Measurements from ENCODE around the gene SNRPF.
"Not testable (repeated sequence)": the region's sequence is repeated elsewhere in the genome, so short reads cannot be mapped to it uniquely, and the experiment has no call there.

Gene SNRPF

DNA sequence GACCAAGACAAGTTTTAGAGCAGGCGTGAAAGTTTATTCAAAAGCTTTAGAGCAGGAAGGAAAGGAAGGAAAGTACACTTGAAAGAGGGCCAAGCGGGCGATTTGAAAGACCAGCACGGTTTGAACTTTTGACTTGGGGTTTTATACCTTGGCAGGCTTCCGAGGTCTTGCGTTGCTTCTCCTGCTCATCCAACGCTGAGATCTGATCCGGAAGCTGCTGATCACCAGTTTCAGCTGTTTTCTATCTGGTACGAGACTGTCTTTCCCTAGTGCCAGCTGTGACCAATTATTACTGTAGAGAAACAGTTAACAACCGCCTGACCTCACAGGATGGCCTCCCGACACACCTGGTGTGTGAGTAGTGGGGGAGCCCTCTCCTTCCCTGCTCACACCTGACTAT is 20.6 kb upstream of the SNRPF start:
- H3K27ac Mint-ChIP-seq = no peak overlapping the region
- no peaks in the 10 kb centered on the region for H3K9me3 Mint-ChIP-seq
- H3K4me3 Mint-ChIP-seq = no peak overlapping the region
- DNase-seq (ENCODE audit: low spot score in 2 of 2) (no peak), ATAC-seq (ENCODE audit: low read depth) (no peak)
- H3K36me3 Mint-ChIP-seq = no peaks in the 10 kb centered on the region
- H3K27me3 Mint-ChIP-seq = peaks cover 10% of the 10 kb centered on the region
- H3K4me1 Mint-ChIP-seq = no peaks in the 10 kb centered on the region

DNA sequence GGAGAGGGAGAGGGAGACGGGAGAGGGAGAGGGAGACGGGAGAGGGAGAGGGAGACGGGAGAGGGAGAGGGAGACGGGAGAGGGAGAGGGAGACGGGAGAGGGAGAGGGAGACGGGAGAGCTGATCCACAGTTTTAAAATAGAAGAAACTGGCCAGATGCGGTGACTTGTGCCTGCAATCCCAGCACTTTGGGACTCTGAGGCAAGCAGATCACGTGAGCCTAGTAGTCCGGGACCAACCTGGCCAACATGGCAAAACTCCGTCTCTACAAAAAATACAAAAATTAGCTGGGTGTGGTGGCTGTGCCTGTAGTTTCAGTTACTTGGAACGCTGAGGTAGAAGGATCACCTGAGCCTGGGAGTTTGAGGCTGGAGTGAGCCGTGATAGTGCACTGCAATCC is 16.3 kb upstream of the SNRPF start:
- not testable (repeated sequence) for H3K4me3 Mint-ChIP-seq; H3K27ac Mint-ChIP-seq; DNase-seq (ENCODE audit: low spot score in 2 of 2); H3K4me1 Mint-ChIP-seq; H3K9me3 Mint-ChIP-seq; ATAC-seq (ENCODE audit: low read depth); H3K36me3 Mint-ChIP-seq
- H3K27me3 Mint-ChIP-seq = peaks cover 15% of the 10 kb centered on the region

DNA sequence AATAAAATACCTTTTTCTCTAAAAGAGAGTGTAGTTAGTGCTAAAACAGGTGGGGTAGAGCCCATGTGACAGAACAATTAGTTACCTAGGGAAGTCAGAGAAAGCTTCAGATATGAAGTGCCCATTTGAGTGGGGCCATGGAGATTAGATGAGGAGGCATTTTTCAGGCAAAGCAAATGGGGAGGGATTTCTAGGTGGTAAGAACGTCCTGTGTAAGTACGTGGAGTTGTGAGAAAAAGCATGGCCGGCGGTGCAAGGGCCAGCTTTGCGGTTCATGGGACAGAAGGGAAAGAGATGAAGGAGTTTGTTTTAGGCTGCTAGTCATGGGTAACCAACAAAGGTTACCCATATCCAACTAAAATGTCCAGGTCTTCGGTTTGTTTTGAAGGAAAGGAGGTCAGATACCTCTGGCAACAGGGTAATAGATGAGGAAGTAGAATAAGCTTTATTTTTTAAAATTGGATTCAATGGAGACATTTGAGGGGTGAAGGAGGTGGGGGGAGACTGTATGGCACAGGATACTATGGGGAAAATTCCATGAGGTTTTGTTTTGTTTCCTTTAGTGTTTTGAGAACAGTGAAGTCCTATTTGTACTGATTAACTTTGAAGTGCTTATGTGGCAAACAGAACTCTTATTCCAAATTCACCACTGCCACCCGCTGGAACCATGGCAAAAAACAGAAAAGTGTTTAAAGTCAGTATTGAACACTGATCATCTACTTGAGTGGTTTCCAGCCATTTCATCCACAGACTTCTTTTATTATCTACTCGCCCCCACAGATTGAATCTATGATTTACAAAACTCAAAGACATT is 10.0 kb upstream of the SNRPF start:
- DNase-seq (ENCODE audit: low spot score in 2 of 2) = no peak
- no peak for ATAC-seq (ENCODE audit: low read depth)
- H3K4me3 Mint-ChIP-seq = no peak overlapping the region
- no peaks in the 10 kb centered on the region for H3K9me3 Mint-ChIP-seq
- peaks cover 13% of the 10 kb centered on the region for H3K27me3 Mint-ChIP-seq
- no peaks in the 10 kb centered on the region for H3K36me3 Mint-ChIP-seq
- peaks cover 2% of the 10 kb centered on the region for H3K4me1 Mint-ChIP-seq
- no peak overlapping the region for H3K27ac Mint-ChIP-seq

GRCh38 chr12:95851606-95852005 is 7.1 kb upstream of the SNRPF start:
- H3K4me3 Mint-ChIP-seq = no peak overlapping the region
- ATAC-seq (ENCODE audit: low read depth) (no peak), DNase-seq (ENCODE audit: low spot score in 2 of 2) (no peak)
- peaks cover 8% of the 10 kb centered on the region for H3K27me3 Mint-ChIP-seq
- H3K27ac Mint-ChIP-seq = no peak overlapping the region
- H3K9me3 Mint-ChIP-seq = no peaks in the 10 kb centered on the region
- peaks cover 2% of the 10 kb centered on the region for H3K4me1 Mint-ChIP-seq
- H3K36me3 Mint-ChIP-seq = no peaks in the 10 kb centered on the region

GRCh38 chr12:95852133-95852532 is 6.6 kb upstream of the SNRPF start:
- Mint-ChIP-seq H3K9me3 (no peaks in the 10 kb centered on the region), H3K4me1 (peaks cover 2% of the 10 kb centered on the region), H3K4me3 (no peak overlapping the region), H3K27ac (no peak overlapping the region), H3K36me3 (no peaks in the 10 kb centered on the region), H3K27me3 (peaks cover 5% of the 10 kb centered on the region)
- ATAC-seq (ENCODE audit: low read depth) (no peak), DNase-seq (ENCODE audit: low spot score in 2 of 2) (no peak)

- peaks cover 11% of the 10 kb centered on the region for H3K36me3 Mint-ChIP-seq
- DNase-seq (ENCODE audit: low spot score in 2 of 2) (no peak), ATAC-seq (ENCODE audit: low read depth) (no peak)
- H3K27ac Mint-ChIP-seq = no peak overlapping the region
- H3K4me3 Mint-ChIP-seq = no peak overlapping the region
- peaks cover 5% of the 10 kb centered on the region for H3K4me1 Mint-ChIP-seq
- no peaks in the 10 kb centered on the region for H3K9me3 Mint-ChIP-seq
- H3K27me3 Mint-ChIP-seq = peaks cover 7% of the 10 kb centered on the region
Measured at GRCh38 chr12:95857156-95857555, 1.6 kb upstream of the SNRPF start.

DNA sequence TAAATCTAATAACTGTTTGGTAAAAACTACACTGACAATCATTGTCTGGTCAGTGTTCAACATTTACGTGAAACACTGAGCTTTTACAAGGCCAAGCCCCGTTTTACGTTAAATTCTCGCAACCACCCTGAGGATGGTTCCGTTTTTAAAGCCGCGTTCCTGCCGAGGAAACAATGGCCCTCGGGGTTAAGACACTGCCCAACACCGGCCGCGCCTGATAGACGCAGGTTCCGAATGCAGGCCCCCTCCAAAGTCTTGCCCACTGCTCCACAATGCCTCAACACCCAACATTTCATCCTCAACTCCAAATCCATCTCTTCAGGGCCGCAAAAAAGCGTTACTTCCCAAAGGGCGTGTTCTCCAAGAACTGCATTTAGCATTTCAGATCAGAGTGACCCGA is 953 bp upstream of the SNRPF start:
- Mint-ChIP-seq H3K36me3 (peaks cover 16% of the 10 kb centered on the region), H3K9me3 (no peaks in the 10 kb centered on the region), H3K27ac (no peak overlapping the region), H3K4me3 (peak overlapping the region; percentile 58), H3K27me3 (peaks cover 5% of the 10 kb centered on the region), H3K4me1 (peaks cover 5% of the 10 kb centered on the region)
- DNase-seq (ENCODE audit: low spot score in 2 of 2) = no peak
- no peak for ATAC-seq (ENCODE audit: low read depth)

DNA sequence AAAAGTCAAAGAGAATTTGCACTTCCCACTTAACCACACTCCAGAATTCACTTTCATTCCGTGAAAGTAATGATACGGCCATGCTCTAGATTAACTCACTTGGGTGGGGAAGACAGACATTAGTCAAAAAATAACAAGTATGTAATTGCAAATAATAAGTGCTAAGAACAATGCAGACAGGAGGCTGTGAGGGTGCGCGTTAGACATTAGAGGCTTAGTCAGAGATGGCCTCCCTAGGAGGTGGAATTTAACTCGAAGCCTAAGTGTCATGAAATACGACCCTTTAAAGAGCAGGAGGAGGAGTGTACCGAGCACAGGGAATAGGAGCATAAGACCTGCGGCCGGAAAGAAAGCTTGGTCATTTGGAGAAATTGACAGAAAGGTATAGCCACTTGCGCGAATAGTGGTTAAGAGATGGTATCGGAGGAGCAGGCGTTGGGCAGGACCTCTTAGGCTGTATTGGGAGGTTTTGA is 628 bp downstream of the SNRPF start:
- Mint-ChIP-seq H3K27me3 (peaks cover 5% of the 10 kb centered on the region), H3K9me3 (no peaks in the 10 kb centered on the region), H3K36me3 (peaks cover 24% of the 10 kb centered on the region), H3K4me1 (peaks cover 5% of the 10 kb centered on the region), H3K4me3 (no peak overlapping the region), H3K27ac (no peak overlapping the region)
- no peak for DNase-seq (ENCODE audit: low spot score in 2 of 2)
- peak; percentile 2 for ATAC-seq (ENCODE audit: low read depth)

GRCh38 chr12:95859947-95860850 is 1.4 kb downstream of the SNRPF start:
- Mint-ChIP-seq H3K27ac (no peak overlapping the region), H3K9me3 (no peaks in the 10 kb centered on the region), H3K4me1 (peaks cover 5% of the 10 kb centered on the region), H3K4me3 (no peak overlapping the region), H3K36me3 (peaks cover 24% of the 10 kb centered on the region), H3K27me3 (peaks cover 2% of the 10 kb centered on the region)
- DNase-seq (ENCODE audit: low spot score in 2 of 2) (no peak), ATAC-seq (ENCODE audit: low read depth) (no peak)

DNA sequence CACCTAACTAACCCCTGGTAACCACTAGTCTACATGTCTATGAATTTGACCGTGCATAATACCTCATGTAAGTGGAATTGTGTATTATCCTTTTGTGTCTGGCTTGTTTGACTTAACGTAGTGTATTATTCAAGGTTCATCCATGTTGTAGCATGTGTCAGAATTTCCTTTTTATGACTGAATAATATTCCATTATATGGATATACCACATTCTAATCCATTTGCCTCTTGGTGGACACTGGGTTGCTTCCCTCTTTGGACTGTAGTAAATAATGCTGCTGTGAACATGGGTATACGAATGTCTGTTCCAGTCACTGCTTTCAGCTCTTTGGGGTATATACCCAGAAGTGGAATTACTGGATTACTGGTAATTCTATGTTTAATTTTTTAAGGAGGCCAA is 3.3 kb downstream of the SNRPF start:
- no peak for ATAC-seq (ENCODE audit: low read depth)
- no peaks in the 10 kb centered on the region for H3K9me3 Mint-ChIP-seq
- no peak for DNase-seq (ENCODE audit: low spot score in 2 of 2)
- peaks cover 26% of the 10 kb centered on the region for H3K36me3 Mint-ChIP-seq
- no peak overlapping the region for H3K4me3 Mint-ChIP-seq
- no peak overlapping the region for H3K27ac Mint-ChIP-seq
- H3K27me3 Mint-ChIP-seq = peaks cover 2% of the 10 kb centered on the region
- peaks cover 5% of the 10 kb centered on the region for H3K4me1 Mint-ChIP-seq

DNA sequence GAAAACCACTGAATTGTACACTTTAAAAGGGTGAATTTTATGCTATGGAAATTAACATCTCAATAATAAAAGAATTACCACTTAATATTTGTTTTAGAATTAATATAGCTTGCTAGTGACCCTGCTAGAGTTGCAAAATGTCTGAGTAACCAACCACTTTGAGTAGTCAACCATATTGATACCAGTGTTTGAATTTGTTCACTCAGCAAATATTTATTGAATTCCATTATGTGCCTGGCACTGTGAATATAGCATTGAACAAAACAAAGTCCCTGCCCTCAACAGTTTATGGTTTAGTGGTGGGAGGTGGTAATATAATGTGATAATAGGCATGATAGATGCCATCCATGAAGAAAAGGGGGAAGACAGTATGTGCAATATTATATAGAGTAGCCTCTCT is 4.6 kb downstream of the SNRPF start:
- Mint-ChIP-seq H3K4me1 (peaks cover 2% of the 10 kb centered on the region), H3K4me3 (no peak overlapping the region), H3K9me3 (no peaks in the 10 kb centered on the region), H3K27me3 (no peaks in the 10 kb centered on the region), H3K27ac (no peak overlapping the region), H3K36me3 (peaks cover 33% of the 10 kb centered on the region)
- DNase-seq (ENCODE audit: low spot score in 2 of 2) (no peak), ATAC-seq (ENCODE audit: low read depth) (no peak)

DNA sequence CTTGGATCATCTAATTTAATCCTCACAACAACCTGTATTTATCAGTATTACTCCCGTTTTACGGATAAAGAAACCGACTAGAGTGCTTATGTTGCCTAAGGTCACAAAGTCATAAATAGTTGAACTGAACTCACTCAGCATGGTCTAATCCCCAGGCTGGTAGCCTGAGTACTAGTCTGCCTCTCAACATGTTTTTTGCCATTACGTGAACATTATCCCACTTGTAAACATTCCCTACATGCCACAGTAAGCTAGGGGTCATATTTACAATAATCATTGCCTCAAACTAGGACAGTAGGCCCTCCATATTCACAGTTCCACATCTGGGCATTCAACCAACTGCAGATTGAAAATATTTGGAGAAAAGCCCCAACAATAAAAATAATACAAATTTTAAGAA is 12.1 kb downstream of the SNRPF start:
- Mint-ChIP-seq H3K27ac (no peak overlapping the region), H3K4me1 (peaks cover 5% of the 10 kb centered on the region), H3K9me3 (no peaks in the 10 kb centered on the region), H3K27me3 (no peaks in the 10 kb centered on the region), H3K4me3 (no peak overlapping the region), H3K36me3 (peaks cover 21% of the 10 kb centered on the region)
- DNase-seq (ENCODE audit: low spot score in 2 of 2) = no peak
- no peak for ATAC-seq (ENCODE audit: low read depth)

DNA sequence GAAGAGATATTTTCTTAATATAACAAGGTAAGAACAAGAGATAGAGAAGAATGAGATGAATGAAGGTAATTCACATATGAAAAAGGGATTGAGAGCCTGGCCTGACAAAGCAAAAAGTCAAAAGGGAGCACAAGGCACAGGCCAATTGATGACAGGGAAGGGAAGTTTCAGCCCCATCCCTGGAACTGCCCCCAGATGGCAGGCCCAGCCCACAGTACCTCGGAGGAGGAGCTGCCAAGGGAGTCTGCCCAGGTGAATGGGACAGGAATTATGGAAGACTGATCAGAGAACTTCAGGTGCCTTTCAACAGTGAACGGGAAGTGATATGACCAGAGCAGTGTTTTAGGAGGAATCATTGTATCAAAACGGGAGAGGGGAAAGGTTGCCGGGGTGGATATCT is 15.7 kb downstream of the SNRPF start:
- DNase-seq (ENCODE audit: low spot score in 2 of 2) (no peak), ATAC-seq (ENCODE audit: low read depth) (no peak)
- no peak overlapping the region for H3K4me3 Mint-ChIP-seq
- peaks cover 14% of the 10 kb centered on the region for H3K36me3 Mint-ChIP-seq
- H3K9me3 Mint-ChIP-seq = no peaks in the 10 kb centered on the region
- H3K4me1 Mint-ChIP-seq = no peaks in the 10 kb centered on the region
- H3K27ac Mint-ChIP-seq = no peak overlapping the region
- H3K27me3 Mint-ChIP-seq = no peaks in the 10 kb centered on the region

GRCh38 chr12:95877622-95878021 is 18.9 kb downstream of the SNRPF start:
- ATAC-seq (ENCODE audit: low read depth) (no peak), DNase-seq (ENCODE audit: low spot score in 2 of 2) (no peak)
- Mint-ChIP-seq H3K9me3 (no peaks in the 10 kb centered on the region), H3K27me3 (peaks cover 2% of the 10 kb centered on the region), H3K27ac (no peak overlapping the region), H3K36me3 (peaks cover 11% of the 10 kb centered on the region), H3K4me3 (no peak overlapping the region), H3K4me1 (no peaks in the 10 kb centered on the region)

Data from memory B cell (primary cell).